IgD-negative memory B cell (primary cell): ENCODE data around the gene PPP1R2B. TPM values are rescaled to one million over a fixed set of nuclear protein-coding genes. Genes with fewer than 3 reads are reported as not detected.
"Not testable (repeated sequence)": the region's sequence is repeated elsewhere in the genome, so short reads cannot be mapped to it uniquely, and the experiment has no call there.

ENCODE experiments used
- H3K27ac Mint-ChIP-seq, 3 donors: one replicate each; pipeline ENCODE4 v1.8.0; 2020 to 2022; ENCODE audit warnings: mild to moderate bottlenecking in 3 of 3, mixed read lengths in 3 of 3, moderate library complexity in 1 of 3
- H3K27me3 Mint-ChIP-seq: one replicate; pipeline ENCODE4 v1.8.0; 2021; ENCODE audit warnings: mixed read lengths
- H3K36me3 Mint-ChIP-seq: one replicate; pipeline ENCODE4 v1.8.0; 2020; ENCODE audit warnings: mild to moderate bottlenecking, mixed read lengths
- H3K4me1 Mint-ChIP-seq, 3 donors: one replicate each; pipeline ENCODE4 v1.8.0; 2020 to 2022; ENCODE audit warnings: mixed read lengths in 3 of 3, mild to moderate bottlenecking in 1 of 3
- H3K4me3 Mint-ChIP-seq, 4 donors: one replicate each; pipeline ENCODE4 v1.8.0; 2020 to 2022; ENCODE audit warnings: mild to moderate bottlenecking in 4 of 4, mixed read lengths in 4 of 4, moderate library complexity in 3 of 4
- H3K9me3 Mint-ChIP-seq, 3 donors: one replicate each; pipeline ENCODE4 v1.8.0; 2020 to 2021; ENCODE audit warnings: mixed read lengths in 3 of 3, mild to moderate bottlenecking in 1 of 3
- polyA plus RNA-seq: library from polyadenylated mRNA; unstranded; fragments of 300-500 nt; fragmentation: Illumina TruSeq; gene quantifications from one replicate; pipeline ENCODE4 v1.2.3, GENCODE V29; 2021

Gene PPP1R2B
- polyA plus RNA-seq, 1 donor from 2014 or later, result not detected

- Mint-ChIP-seq H3K27ac (no peak overlapping the region), H3K36me3 (no peaks in the 10 kb centered on the region), H3K9me3 (no peaks in the 10 kb centered on the region), H3K4me1 (peaks cover 0 to 6% (median 0%) of the 10 kb centered on the region in 3 donors), H3K27me3 (peaks cover 8% of the 10 kb centered on the region), H3K4me3 (no peak overlapping the region)
These were observed 11.1 kb upstream of the PPP1R2B start for GRCh38 chr5:156838961-156839360.

- Mint-ChIP-seq H3K9me3 (no peaks in the 10 kb centered on the region), H3K4me1 (no peaks in the 10 kb centered on the region), H3K27ac (no peak overlapping the region), H3K36me3 (no peaks in the 10 kb centered on the region), H3K27me3 (peaks cover 6% of the 10 kb centered on the region), H3K4me3 (no peak overlapping the region)
These were observed 8.4 kb upstream of the PPP1R2B start for GRCh38 chr5:156841737-156842136.

GRCh38 chr5:156846914-156847313 is 3.2 kb upstream of the PPP1R2B start:
- peaks cover 4% of the 10 kb centered on the region for H3K36me3 Mint-ChIP-seq
- no peak overlapping the region for H3K27ac Mint-ChIP-seq
- H3K9me3 Mint-ChIP-seq, result peaks cover 0 to 8% (median 6%) of the 10 kb centered on the region in 3 donors
- no peaks in the 10 kb centered on the region for H3K4me1 Mint-ChIP-seq
- H3K27me3 Mint-ChIP-seq, result peaks cover 7% of the 10 kb centered on the region
- no peak overlapping the region for H3K4me3 Mint-ChIP-seq

GRCh38 chr5:156848447-156848846 is 1.6 kb upstream of the PPP1R2B start:
- H3K4me3 Mint-ChIP-seq, H3K36me3 Mint-ChIP-seq, H3K9me3 Mint-ChIP-seq, H3K27ac Mint-ChIP-seq, H3K4me1 Mint-ChIP-seq: not testable (repeated sequence)
- peaks cover 11% of the 10 kb centered on the region for H3K27me3 Mint-ChIP-seq

- H3K27ac Mint-ChIP-seq, result no peak overlapping the region
- peaks cover 16% of the 10 kb centered on the region for H3K27me3 Mint-ChIP-seq
- no peak overlapping the region for H3K4me3 Mint-ChIP-seq
- no peaks in the 10 kb centered on the region for H3K4me1 Mint-ChIP-seq
- peaks cover 7 to 27% (median 15%) of the 10 kb centered on the region in 3 donors for H3K9me3 Mint-ChIP-seq
- peaks cover 9% of the 10 kb centered on the region for H3K36me3 Mint-ChIP-seq
These were observed 1.8 kb downstream of the PPP1R2B start for GRCh38 chr5:156851880-156852279.

GRCh38 chr5:156853055-156853454 is 3.0 kb downstream of the PPP1R2B start:
- H3K27ac Mint-ChIP-seq, H3K4me3 Mint-ChIP-seq, H3K4me1 Mint-ChIP-seq, H3K36me3 Mint-ChIP-seq: not testable (repeated sequence)
- H3K27me3 Mint-ChIP-seq, result peaks cover 16% of the 10 kb centered on the region
- H3K9me3 Mint-ChIP-seq, result peaks cover 7 to 23% (median 15%) of the 10 kb centered on the region in 3 donors

GRCh38 chr5:156865427-156865826 is 15.3 kb downstream of the PPP1R2B start:
- H3K4me1 Mint-ChIP-seq, result no peaks in the 10 kb centered on the region

GRCh38 chr5:156870498-156870839 is 20.4 kb downstream of the PPP1R2B start:
- H3K4me1 Mint-ChIP-seq, result no peaks in the 10 kb centered on the region
- H3K27ac Mint-ChIP-seq, result no peak overlapping the region
- H3K9me3 Mint-ChIP-seq, result peaks cover 5 to 18% (median 13%) of the 10 kb centered on the region in 3 donors
- H3K36me3 Mint-ChIP-seq, result no peaks in the 10 kb centered on the region
- H3K4me3 Mint-ChIP-seq, result no peak overlapping the region
- H3K27me3 Mint-ChIP-seq, result peaks cover 13% of the 10 kb centered on the region

More at GRCh38 chr5:156865427-156865826, 15.3 kb downstream of the PPP1R2B start:
- Mint-ChIP-seq H3K4me3 (no peak overlapping the region), H3K36me3 (no peaks in the 10 kb centered on the region), H3K27ac (no peak overlapping the region), H3K9me3 (peaks cover 0 to 2% (median 2%) of the 10 kb centered on the region in 3 donors), H3K27me3 (peaks cover 9% of the 10 kb centered on the region)

- Mint-ChIP-seq H3K4me3 (no peak overlapping the region), H3K36me3 (no peaks in the 10 kb centered on the region), H3K27me3 (peaks cover 13% of the 10 kb centered on the region), H3K4me1 (no peaks in the 10 kb centered on the region), H3K27ac (no peak overlapping the region), H3K9me3 (peaks cover 5 to 18% (median 13%) of the 10 kb centered on the region in 3 donors)
These were observed 21.1 kb downstream of the PPP1R2B start for GRCh38 chr5:156871212-156871611.

GRCh38 chr5:156879665-156880285 is 29.7 kb downstream of the PPP1R2B start:
- Mint-ChIP-seq H3K27ac (peak overlapping the region in 1 of 3 donors; percentile 89), H3K4me1 (peaks cover 0 to 8% (median 8%) of the 10 kb centered on the region in 3 donors), H3K4me3 (no peak overlapping the region), H3K27me3 (peaks cover 7% of the 10 kb centered on the region), H3K9me3 (peaks cover 0 to 5% (median 0%) of the 10 kb centered on the region in 3 donors), H3K36me3 (no peaks in the 10 kb centered on the region)

GRCh38 chr5:156883316-156883875 is 33.3 kb downstream of the PPP1R2B start:
- Mint-ChIP-seq H3K27ac (no peak overlapping the region), H3K36me3 (peaks cover 3% of the 10 kb centered on the region)

GRCh38 chr5:156888520-156888919 is 38.4 kb downstream of the PPP1R2B start:
- peaks cover 3% of the 10 kb centered on the region for H3K36me3 Mint-ChIP-seq
- H3K4me3 Mint-ChIP-seq, result no peak overlapping the region
- H3K27ac Mint-ChIP-seq, result no peak overlapping the region
- H3K27me3 Mint-ChIP-seq, result peaks cover 7% of the 10 kb centered on the region
- peaks cover 13 to 19% (median 15%) of the 10 kb centered on the region in 3 donors for H3K4me1 Mint-ChIP-seq
- H3K9me3 Mint-ChIP-seq, result peaks cover 0 to 1% (median 0%) of the 10 kb centered on the region in 3 donors

More at GRCh38 chr5:156883316-156883875, 33.3 kb downstream of the PPP1R2B start:
- Mint-ChIP-seq H3K9me3 (peaks cover 0 to 1% (median 0%) of the 10 kb centered on the region in 3 donors), H3K27me3 (peaks cover 12% of the 10 kb centered on the region), H3K4me3 (no peak overlapping the region), H3K4me1 (peaks cover 0 to 8% (median 7%) of the 10 kb centered on the region in 3 donors)

- H3K4me3 Mint-ChIP-seq, result no peak overlapping the region
- peaks cover 16 to 20% (median 17%) of the 10 kb centered on the region in 3 donors for H3K4me1 Mint-ChIP-seq
- no peaks in the 10 kb centered on the region for H3K36me3 Mint-ChIP-seq
- no peaks in the 10 kb centered on the region for H3K9me3 Mint-ChIP-seq
- peaks cover 6% of the 10 kb centered on the region for H3K27me3 Mint-ChIP-seq
- no peak overlapping the region for H3K27ac Mint-ChIP-seq
These were observed 42.1 kb downstream of the PPP1R2B start for GRCh38 chr5:156892223-156892622.

- no peak overlapping the region for H3K27ac Mint-ChIP-seq
- peaks cover 6% of the 10 kb centered on the region for H3K27me3 Mint-ChIP-seq
- no peaks in the 10 kb centered on the region for H3K9me3 Mint-ChIP-seq
- H3K4me3 Mint-ChIP-seq, result peak overlapping the region in 1 of 4 donors; percentile 2
- H3K36me3 Mint-ChIP-seq, result no peaks in the 10 kb centered on the region
- H3K4me1 Mint-ChIP-seq, result peaks cover 16 to 20% (median 17%) of the 10 kb centered on the region in 3 donors
These were observed 42.8 kb downstream of the PPP1R2B start for GRCh38 chr5:156892864-156893263.

- peak overlapping the region in 1 of 4 donors; percentile 47 for H3K4me3 Mint-ChIP-seq
- H3K36me3 Mint-ChIP-seq, result no peaks in the 10 kb centered on the region
- H3K4me1 Mint-ChIP-seq, result peaks cover 16 to 20% (median 17%) of the 10 kb centered on the region in 3 donors
- H3K27me3 Mint-ChIP-seq, result peaks cover 6% of the 10 kb centered on the region
- H3K27ac Mint-ChIP-seq, result peak overlapping the region in 1 of 3 donors; percentile 35
- H3K9me3 Mint-ChIP-seq, result no peaks in the 10 kb centered on the region
These were observed 43.4 kb downstream of the PPP1R2B start for GRCh38 chr5:156893517-156893916.

- Mint-ChIP-seq H3K27me3 (peaks cover 3% of the 10 kb centered on the region), H3K4me1 (peaks cover 11 to 17% (median 13%) of the 10 kb centered on the region in 3 donors), H3K4me3 (no peak overlapping the region), H3K27ac (no peak overlapping the region), H3K36me3 (no peaks in the 10 kb centered on the region), H3K9me3 (no peaks in the 10 kb centered on the region)
These were observed 46.5 kb downstream of the PPP1R2B start for GRCh38 chr5:156896546-156896945.
